GM21367 (cell line): ENCODE data around the gene SNORC.
"Not testable (repeated sequence)": the region's sequence is repeated elsewhere in the genome, so short reads cannot be mapped to it uniquely, and the experiment has no call there.

Source experiments
- ATAC-seq: cut with Tn5 transposase; IDR thresholded peaks from one replicate; pipeline ENCODE4 v1.9.1; 2021; ENCODE audit not compliant: unreplicated experiment

SNORC gene

DNA sequence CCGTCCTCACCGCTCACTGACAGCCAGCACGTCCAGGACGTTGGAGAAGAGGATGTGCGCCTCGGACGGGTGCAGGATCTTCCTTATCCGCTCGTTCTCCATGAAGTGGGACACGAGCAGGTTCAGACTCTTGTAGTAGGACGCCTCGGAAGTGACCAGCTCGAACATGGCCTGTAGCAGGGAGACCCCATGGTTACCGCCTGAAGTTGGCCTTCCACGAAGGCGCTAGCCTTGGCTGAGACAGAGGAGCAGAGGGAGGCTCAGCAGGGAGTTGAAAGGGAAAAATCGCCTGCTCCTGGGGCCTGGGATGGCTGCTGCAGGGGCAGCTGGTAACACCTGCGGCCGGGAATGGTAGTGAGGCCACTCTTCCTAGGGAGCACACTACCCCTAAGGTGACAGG, 24.7 kb downstream of the SNORC start:
- no peak for ATAC-seq

DNA sequence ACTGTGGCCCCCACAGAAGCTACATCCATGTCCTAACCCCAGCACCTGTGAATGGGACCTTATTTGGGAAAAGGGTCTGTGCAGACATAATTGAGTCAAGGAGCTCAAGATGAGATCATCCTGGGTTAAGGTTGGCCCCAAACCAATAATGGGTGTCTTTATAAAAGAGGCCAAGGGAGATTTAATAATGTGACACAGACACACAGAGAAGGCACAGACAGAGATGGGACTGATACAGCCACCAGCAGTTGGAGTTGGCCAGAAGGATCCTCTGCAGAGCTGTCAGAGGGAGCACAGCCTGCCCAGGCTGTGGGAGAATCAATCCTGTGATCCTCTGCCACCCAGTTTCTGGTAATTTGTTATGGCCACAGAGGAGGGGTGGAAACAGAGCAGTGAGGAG, 26.0 kb downstream of the SNORC start:
- ATAC-seq = no peak

DNA sequence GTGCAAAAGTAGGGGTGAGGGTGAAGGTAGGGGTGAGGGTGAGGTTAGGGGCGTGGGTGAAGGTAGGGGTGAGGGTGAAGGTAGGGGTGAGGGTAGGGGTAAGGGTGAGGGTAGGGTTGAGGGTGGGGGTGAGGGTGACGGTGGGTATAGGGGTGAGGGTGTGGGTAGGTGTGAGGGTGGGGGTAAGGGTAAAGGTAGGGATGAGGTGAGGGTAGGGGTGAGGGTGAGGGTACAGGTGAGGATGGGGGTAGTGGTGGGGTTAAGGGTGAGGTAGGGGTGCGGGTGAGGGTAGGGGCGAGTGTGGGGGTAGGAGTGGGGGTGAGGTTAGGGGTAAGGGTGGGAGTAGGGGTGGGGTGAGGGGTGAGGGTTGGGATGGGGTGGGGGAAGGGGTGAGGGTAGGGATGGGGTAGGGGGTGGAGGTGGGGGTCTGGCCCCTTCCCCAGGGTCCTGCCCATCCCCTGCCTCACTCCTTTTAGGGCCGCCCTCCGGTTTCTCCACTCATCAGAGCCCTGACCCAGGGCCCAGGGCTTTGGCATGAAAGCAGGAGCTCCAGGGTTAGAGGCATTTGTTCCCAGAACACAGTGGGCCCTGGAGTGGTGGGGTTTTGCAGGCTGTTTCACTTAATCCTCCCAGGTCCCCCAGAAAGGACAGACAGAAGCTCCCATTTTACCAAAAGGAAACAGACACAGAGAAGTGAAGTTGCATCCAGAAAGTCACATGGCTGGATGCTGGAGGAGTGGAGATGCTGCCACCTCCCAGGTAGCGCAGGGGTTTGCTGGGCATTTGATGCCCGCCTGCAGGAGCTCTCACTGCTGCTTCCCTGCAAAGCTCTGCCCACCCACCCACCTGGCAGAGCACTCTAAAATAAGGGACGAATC, 26.9 kb downstream of the SNORC start:
- ATAC-seq = no peak

DNA sequence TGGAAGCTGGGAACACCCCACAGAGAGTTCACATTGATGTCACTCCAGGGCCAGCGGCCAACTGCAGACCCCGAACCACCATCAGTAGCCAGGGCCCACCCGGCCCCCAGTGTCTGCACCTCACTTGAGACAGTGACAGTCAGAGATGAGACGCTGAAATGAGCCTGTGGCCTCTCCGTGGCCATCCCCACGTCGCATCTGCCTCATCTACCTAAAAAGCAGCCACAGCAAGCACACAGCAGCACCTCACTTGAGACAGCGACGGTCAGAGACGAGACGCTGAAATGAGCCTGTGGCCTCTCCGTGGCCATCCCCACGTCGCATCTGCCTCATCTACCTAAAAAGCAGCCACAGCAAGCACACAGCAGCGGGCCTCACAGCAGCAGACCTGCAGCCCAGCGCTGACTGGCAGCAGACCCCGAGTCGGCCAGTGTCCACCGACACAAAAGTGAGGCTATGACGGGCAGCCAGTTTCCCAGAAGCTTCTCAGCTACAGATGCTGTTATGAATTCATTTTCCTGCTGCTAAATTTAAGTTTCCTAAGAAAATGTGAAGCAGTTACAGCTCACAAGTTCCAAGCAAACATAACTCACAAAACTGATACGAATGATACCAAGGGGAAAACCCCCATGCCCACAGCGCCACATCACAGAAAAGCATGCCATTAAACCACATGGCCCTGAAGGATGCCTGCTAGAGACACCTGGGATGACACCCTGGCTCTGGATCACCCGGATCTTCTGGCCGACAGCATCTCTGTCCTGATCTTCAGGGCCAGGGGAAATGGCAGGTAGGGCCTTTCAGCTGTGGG, 27.7 kb downstream of the SNORC start:
- no peak for ATAC-seq

- ATAC-seq = no peak
Observed at GRCh38 chr2:232898592-232899543, 28.8 kb downstream of the SNORC start.

GRCh38 chr2:232900811-232901735, 31.0 kb downstream of the SNORC start:
- no peak for ATAC-seq

- ATAC-seq = no peak
Observed at GRCh38 chr2:232901736-232902578, 31.9 kb downstream of the SNORC start.

GRCh38 chr2:232903989-232904388, 33.9 kb downstream of the SNORC start:
- no peak for ATAC-seq

DNA sequence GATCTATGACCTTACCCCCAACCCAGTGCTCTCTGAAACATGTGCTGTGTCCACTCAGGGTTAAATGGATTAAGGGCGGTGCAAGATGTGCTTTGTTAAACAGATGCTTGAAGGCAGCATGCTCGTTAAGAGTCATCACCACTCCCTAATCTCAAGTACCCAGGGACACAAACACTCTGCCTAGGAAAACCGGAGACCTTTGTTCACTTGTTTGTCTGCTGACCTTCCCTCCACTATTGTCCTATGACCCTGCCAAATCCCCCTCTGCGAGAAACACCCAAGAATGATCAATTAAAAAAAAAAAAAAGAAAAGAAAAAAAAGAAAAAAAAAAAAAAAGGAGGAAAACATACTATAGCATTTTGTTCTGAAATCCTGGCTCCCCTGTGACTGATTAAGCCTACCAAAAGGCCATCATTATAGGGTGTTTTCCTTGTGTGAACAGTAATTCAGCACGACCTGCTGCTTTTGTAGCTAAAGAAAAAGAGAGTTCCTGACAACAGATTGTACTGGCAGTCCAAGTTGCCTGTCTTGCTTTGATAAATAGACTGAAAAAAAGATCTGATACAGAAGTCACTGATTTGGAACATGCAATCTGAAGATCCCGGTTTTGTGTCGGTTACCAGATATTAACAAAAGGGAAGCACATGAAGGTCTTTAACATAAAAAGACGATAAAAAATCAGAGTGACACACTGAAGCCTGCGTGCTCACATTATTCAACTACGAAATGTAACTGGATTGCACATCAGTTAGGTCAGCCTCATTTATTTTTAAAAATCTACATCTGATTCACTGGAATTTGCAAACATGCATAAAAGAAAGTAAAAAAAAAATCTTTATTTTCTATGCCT, 37.0 kb downstream of the SNORC start:
- not testable (repeated sequence) for ATAC-seq

DNA sequence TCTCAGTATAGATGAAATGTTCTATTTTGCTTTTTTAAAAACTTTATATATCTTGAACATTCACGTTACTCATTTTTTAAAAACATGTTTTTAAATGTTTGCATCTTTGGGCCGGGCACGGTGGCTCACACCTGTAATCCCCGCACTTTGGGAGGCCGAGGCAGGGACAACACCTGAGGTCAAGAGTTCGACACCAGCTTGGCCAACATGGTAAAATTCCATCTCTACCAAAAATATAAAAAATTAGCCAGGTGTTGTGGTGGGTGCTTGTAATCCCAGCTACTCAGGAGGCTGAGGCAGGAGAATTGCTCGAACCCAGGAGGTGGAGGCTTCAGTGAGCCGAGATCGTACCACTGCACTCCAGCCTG, 37.6 kb downstream of the SNORC start:
- ATAC-seq = not testable (repeated sequence)

GRCh38 chr2:232908695-232909094, 38.6 kb downstream of the SNORC start:
- no peak for ATAC-seq

DNA sequence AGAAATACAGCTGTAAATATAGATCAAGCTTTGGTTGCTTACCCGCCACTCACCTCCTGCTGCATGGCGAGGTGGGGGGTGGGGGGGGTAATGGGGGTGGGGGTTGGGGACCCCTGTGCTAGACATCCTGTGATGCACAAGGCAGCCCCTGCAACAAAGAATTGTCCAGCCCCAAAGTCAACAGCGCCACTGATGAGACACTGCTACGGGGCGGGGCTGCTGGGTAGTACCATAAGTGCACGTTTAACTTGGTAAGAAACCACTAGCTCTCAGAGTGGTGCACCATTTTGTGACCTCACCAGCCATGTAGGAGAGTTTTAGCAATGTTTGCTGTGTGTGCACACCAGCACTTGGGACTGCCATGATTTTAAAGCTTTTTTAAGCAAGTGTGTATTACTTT, 40.3 kb downstream of the SNORC start:
- no peak for ATAC-seq

DNA sequence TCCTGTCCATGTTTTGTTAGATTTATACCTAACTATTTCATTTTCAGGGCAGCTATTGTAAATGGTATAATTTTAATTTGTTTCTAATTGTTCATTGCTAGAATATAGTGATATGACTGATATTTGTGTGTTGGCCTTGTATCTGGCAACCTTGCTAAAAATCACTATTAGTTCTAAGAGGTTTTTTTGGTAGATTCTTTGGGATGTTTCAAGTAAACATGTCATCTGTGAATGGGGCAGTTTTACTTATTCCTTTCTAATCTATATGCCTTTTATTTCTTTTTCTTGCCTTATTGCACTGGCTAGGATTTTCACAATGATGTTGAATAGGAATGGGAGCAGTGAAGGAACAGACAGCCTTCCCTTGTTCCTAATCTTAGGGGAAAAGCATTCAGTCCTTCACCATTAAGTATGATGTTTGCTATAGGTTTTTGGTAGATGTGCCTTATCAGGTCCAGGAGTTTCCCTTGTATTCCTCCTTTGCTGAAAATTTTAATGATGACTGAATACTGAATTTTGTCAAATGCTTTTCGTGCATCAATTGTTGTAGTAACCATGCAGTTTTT, 41.7 kb downstream of the SNORC start:
- no peak for ATAC-seq

DNA sequence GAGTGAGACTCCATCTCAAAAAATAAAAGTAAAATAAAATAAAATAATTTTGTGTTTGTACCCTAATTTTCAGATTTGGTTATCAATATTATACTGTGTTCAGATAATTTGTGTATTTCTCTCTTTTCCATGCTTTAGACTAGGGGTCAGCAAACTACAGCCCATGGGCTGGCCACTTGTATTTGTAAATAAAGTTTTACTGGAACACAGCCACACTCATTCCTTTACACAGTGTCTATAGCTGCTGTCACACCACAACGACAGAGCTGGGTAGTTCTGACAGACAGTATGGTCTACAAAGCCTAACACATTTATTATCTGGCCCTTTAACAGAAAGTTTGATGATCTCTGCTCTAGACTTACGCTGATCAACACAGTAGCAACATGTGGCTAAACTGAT, 43.8 kb downstream of the SNORC start:
- no peak for ATAC-seq

DNA sequence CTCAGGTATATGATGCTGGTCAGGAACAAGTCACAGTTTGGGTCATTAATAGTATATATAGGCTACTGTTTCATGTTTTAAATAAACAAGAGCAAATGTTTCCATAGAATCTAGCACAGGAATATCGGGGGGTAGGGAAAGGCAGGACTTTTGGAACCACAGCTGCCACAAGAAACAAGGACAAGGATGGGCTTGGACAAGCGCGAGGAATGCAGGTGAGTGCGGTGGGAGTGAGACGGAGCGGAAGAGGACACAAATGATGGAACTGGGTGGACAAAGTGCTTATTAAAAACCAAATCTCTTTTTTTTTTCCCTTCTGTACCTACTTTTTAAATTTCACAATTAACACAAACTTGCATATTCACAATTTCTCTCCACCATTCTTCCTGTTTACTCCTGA, 49.1 kb downstream of the SNORC start:
- no peak for ATAC-seq

GRCh38 chr2:232920055-232920454, 50.0 kb downstream of the SNORC start:
- ATAC-seq = no peak

DNA sequence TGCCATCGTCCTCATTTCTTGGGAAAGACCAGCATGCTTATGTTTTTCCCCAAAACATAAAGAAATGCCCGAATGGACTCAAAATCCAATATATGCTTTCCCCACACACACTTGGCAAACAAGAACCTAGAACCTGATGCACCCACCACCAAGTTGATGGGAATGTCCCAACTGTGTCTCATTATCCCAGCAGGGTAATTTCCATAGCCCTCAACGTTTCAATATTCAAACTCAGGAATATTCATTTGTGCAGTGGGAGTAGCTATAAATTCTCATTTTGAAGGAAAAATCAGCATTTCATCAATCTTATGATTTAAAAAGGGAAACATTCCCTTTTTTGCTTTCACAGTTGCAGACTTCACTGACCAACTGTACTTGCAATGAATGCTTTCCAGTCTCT, 50.7 kb downstream of the SNORC start:
- ATAC-seq = no peak

DNA sequence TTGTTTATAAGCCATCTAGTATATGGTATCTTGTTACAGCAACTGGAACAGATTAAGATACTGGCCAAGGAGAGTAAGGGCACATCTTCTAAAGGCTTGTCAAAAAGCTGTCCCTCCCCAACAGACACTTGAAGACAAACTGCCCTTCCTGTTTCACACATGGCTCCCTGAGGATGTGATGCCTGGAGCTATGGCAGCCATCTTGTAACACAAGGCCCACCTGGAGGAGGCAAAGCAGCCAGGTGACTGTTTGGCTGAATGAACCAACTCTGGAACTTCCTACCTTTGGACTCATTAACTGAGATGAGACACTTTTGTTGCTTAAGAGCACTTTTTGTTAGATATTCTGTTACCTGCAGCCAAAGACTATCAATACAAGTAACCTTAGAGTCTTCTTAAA, 54.4 kb downstream of the SNORC start:
- ATAC-seq = no peak
